ENCODE data around the gene EFR3B. TPM values are rescaled to one million over a fixed set of nuclear protein-coding genes. Genes with fewer than 3 reads are reported as not detected.

The EFR3B gene
- total and polyA plus RNA-seq, 2 of the 4 experiments (the other 2 are of a cell fraction), result 0.38 to 0.90 TPM

DNA sequence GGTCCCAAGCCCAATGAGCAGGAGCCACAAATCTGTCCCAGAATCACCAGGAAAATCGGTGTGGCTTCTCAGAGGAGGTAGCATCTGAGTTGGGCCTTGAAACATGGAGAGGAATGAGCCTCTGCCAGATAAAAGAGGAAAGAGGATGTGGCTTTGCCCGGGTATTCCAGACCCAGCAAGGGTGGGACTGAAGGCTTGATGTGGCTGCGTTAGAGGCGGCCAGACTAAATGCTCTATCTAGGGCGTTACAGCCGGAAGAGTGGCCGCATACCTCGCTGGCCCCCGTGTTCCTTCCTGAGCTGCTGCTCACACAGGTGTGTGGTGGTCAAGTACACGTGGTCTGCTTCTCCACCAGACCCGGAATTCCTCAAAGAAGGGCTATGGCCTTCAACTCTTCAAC, 160.4 kb downstream of the EFR3B start:
- H3K36me3 ChIP-seq (ENCODE audit: control insufficient read depth, insufficient read depth, low read length), result no peaks in the 10 kb centered on the region
- TF ChIP-seq SMC3 (IDR thresholded peaks at IDR 0.05; ENCODE audit: low read depth, low read length) (no peak), BHLHE40 (IDR thresholded peaks at IDR 0.05; ENCODE audit: low read depth, low read length) (no peak), MAFK (IDR thresholded peaks at IDR 0.05; ENCODE audit: low read depth, low read length) (no peak), CEBPB (IDR thresholded peaks at IDR 0.05; ENCODE audit: low read depth, low read length) (no peak), FOS (IDR thresholded peaks at IDR 0.05; ENCODE audit: low read depth, low read length) (no peak), MAZ (IDR thresholded peaks at IDR 0.05; ENCODE audit: borderline replicate concordance, low read depth, low read length) (no peak), NFE2L2 (IDR thresholded peaks at IDR 0.05; ENCODE audit: low read depth, low read length) (no peak), ELK1 (IDR thresholded peaks at IDR 0.05; ENCODE audit: borderline replicate concordance, low read depth, low read length) (no peak), RAD21 (IDR thresholded peaks at IDR 0.05; ENCODE audit: low read length) (no peak), MXI1 (IDR thresholded peaks at IDR 0.05; ENCODE audit: borderline replicate concordance, low read depth, low read length) (no peak), CHD1 (IDR thresholded peaks at IDR 0.05; ENCODE audit: low read depth, low read length) (no peak), RFX5 (IDR thresholded peaks at IDR 0.05; ENCODE audit: low read depth, low read length) (no peak), POLR2A (IDR thresholded peaks at IDR 0.05; ENCODE audit: low read depth, low read length) (no peak), RCOR1 (IDR thresholded peaks at IDR 0.05; ENCODE audit: insufficient replicate concordance, low read length) (no peak)
- TF ChIP-seq, protein P1, sequence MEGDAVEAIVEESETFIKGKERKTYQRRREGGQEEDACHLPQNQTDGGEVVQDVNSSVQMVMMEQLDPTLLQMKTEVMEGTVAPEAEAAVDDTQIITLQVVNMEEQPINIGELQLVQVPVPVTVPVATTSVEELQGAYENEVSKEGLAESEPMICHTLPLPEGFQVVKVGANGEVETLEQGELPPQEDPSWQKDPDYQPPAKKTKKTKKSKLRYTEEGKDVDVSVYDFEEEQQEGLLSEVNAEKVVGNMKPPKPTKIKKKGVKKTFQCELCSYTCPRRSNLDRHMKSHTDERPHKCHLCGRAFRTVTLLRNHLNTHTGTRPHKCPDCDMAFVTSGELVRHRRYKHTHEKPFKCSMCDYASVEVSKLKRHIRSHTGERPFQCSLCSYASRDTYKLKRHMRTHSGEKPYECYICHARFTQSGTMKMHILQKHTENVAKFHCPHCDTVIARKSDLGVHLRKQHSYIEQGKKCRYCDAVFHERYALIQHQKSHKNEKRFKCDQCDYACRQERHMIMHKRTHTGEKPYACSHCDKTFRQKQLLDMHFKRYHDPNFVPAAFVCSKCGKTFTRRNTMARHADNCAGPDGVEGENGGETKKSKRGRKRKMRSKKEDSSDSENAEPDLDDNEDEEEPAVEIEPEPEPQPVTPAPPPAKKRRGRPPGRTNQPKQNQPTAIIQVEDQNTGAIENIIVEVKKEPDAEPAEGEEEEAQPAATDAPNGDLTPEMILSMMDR (conservative IDR thresholded peaks at IDR 0.05; ENCODE audit: low read depth, low read length), result no peak
- TF ChIP-seq, protein P2, sequence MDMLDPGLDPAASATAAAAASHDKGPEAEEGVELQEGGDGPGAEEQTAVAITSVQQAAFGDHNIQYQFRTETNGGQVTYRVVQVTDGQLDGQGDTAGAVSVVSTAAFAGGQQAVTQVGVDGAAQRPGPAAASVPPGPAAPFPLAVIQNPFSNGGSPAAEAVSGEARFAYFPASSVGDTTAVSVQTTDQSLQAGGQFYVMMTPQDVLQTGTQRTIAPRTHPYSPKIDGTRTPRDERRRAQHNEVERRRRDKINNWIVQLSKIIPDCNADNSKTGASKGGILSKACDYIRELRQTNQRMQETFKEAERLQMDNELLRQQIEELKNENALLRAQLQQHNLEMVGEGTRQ (IDR thresholded peaks at IDR 0.05; ENCODE audit: low read depth, low read length), result no peak
- H4K5ac ChIP-seq (ENCODE audit: low read depth, low read length), result no peak overlapping the region
- no peak overlapping the region for H2BK120ac ChIP-seq (ENCODE audit: low read depth, low read length)
- H2AK5ac ChIP-seq (ENCODE audit: low read depth, low read length), result no peak overlapping the region
- ChIA-PET CTCF (no interaction called here), POLR2A (ENCODE audit: unreplicated experiment) (no interaction called here)
- no peak overlapping the region for H3K23ac ChIP-seq (ENCODE audit: low read depth, low read length)
- no peak overlapping the region for H3K9ac ChIP-seq (ENCODE audit: low read depth, low read length)
- no peak overlapping the region for H3K56ac ChIP-seq (ENCODE audit: extremely low read depth, insufficient read depth, low read length)
- intact Hi-C loops (cut with micrococcal nuclease), result no loop called here
- H3K79me1 ChIP-seq (ENCODE audit: low read depth in 1 of 2, low read length in 2 of 2), result no peaks in the 10 kb centered on the region
- H4K91ac ChIP-seq (ENCODE audit: insufficient read depth, low read depth, low read length), result no peak overlapping the region
- no TSS peak for BruUV-seq (replicated peaks)
- in situ Hi-C loops (cut with MboI; ENCODE audit: low sequenced_read_pairs), result no loop called here
- no peak overlapping the region for H3K4me3 ChIP-seq (ENCODE audit: insufficient read depth, low read depth, low read length)
- H4K20me1 ChIP-seq (ENCODE audit: insufficient read depth, low read length), result no peaks in the 10 kb centered on the region
- no peak overlapping the region for H2BK20ac ChIP-seq (ENCODE audit: low read depth, low read length)
- no peak overlapping the region for H2AK9ac ChIP-seq (replicated peaks; ENCODE audit: low read depth, low read length, poor library complexity)
- H3K18ac ChIP-seq (ENCODE audit: low read depth, low read length), result no peak overlapping the region
- H3K4me2 ChIP-seq (ENCODE audit: low read depth, low read length), result no peak overlapping the region
- H3K9me3 ChIP-seq (ENCODE audit: control insufficient read depth, insufficient read depth, low read length), result no peaks in the 10 kb centered on the region
- H3K4ac ChIP-seq (ENCODE audit: low read depth, low read length), result no peak overlapping the region
- no peaks in the 10 kb centered on the region for H3K9me1 ChIP-seq (ENCODE audit: insufficient read depth, low read length)
- no peak overlapping the region for H3K14ac ChIP-seq (replicated peaks; ENCODE audit: low read depth, low read length)
- no peak for ATAC-seq (ENCODE audit: low read depth)
- dilution Hi-C loops (cut with HindIII; ENCODE audit: low sequenced_read_pairs, unreplicated experiment), result no loop called here
- no peak overlapping the region for H2BK15ac ChIP-seq (ENCODE audit: low read depth, low read length)
- peaks cover 1% of the 10 kb centered on the region; the same call in 1 of the 2 replicates for H3K4me1 ChIP-seq (ENCODE audit: control insufficient read depth, insufficient read depth, low read length)
- H4K8ac ChIP-seq (ENCODE audit: low read depth in 2 of 2, low read length in 2 of 2), result no peak overlapping the region
- no peak for DNase-seq
- H2AFZ ChIP-seq (replicated peaks; ENCODE audit: low read length, poor library complexity), result no peak overlapping the region
- H2BK5ac ChIP-seq (ENCODE audit: low read depth, low read length, poor library complexity, severe bottlenecking), result no peak overlapping the region
- H3K27me3 ChIP-seq (ENCODE audit: control insufficient read depth, insufficient read depth, low read length), result no peaks in the 10 kb centered on the region; the same call in 1 of the 2 replicates
- WGBS, 2 experiments (ENCODE audit: extremely low coverage in 2 of 2, insufficient read length in 1 of 2), result 67% methylated on average over 1 of the region's 11 CpGs; no CpG with 5 or more reads in 1 of the 2 experiments
- H3K27ac ChIP-seq (ENCODE audit: insufficient read depth, low read length), result no peak overlapping the region

Data from IMR-90 (cell line).